Neural cell (in vitro differentiated cells): ENCODE data around the gene DSCAM. TPM values are rescaled to one million over a fixed set of nuclear protein-coding genes. Genes with fewer than 3 reads are reported as not detected.
A peak's percentile ranks its signal among the peaks of the same experiment; 100 is the strongest.

ENCODE experiments used
- H2AFZ ChIP-seq: fragments of 200-600, 300-800 bp; sonication (generic), shearing (Covaris generic); 2 replicates; pipeline ENCODE4 v1.6.0; 2014; ENCODE audit warnings: low read depth, mild to moderate bottlenecking, antibody characterized with exemption, low read length, moderate library complexity
- H3F3A ChIP-seq: fragments of 200-600 bp; shearing (Covaris generic); 2 replicates; pipeline ENCODE4 v1.6.1; 2016; ENCODE audit warnings: mild to moderate bottlenecking, moderate library complexity, mixed read lengths, antibody characterized with exemption, low read length; ENCODE audit not compliant: insufficient read depth, poor library complexity, severe bottlenecking
- H3K27ac ChIP-seq: fragments of 200-600, 300-800 bp; sonication (generic), shearing (Covaris generic); 2 replicates; pipeline ENCODE4 v1.5.1; 2014; ENCODE audit warnings: mild to moderate bottlenecking, low read length, moderate library complexity
- H3K27me3 ChIP-seq: fragments of 300-800, 200-600 bp; sonication (generic), shearing (Covaris generic); 2 replicates; pipeline ENCODE4 v1.6.0; 2014; ENCODE audit warnings: mild to moderate bottlenecking, low read depth, low read length, moderate library complexity; ENCODE audit not compliant: insufficient read depth
- H3K36me3 ChIP-seq: fragments of 300-800, 200-600 bp; sonication (generic), shearing (Covaris generic); 2 replicates; pipeline ENCODE4 v1.5.1; 2014; ENCODE audit warnings: mild to moderate bottlenecking, antibody characterized with exemption, low read length, moderate library complexity; ENCODE audit not compliant: insufficient read depth
- H3K4me2 ChIP-seq: fragments of 300-800, 200-600 bp; sonication (generic), shearing (Covaris generic); 2 replicates; pipeline ENCODE4 v1.6.0; 2014; ENCODE audit warnings: mild to moderate bottlenecking, low read length
- H3K4me3 ChIP-seq: fragments of 300-800, 200-600 bp; sonication (generic), shearing (Covaris generic); 2 replicates; pipeline ENCODE4 v1.5.1; 2014; ENCODE audit warnings: mild to moderate bottlenecking, low read length, moderate library complexity
- H3K79me2 ChIP-seq: fragments of 200-600 bp; shearing (Covaris generic); replicated peaks from 2 replicates; pipeline ENCODE4 v1.6.0; 2014; ENCODE audit warnings: mild to moderate bottlenecking, low read length, moderate library complexity; ENCODE audit not compliant: insufficient read depth
- H3K9ac ChIP-seq: fragments of 300-800, 200-600 bp; sonication (generic), shearing (Covaris generic); 2 replicates; pipeline ENCODE4 v1.6.1; 2016; ENCODE audit warnings: mild to moderate bottlenecking, low read length, mixed read lengths
- H3K9me2 ChIP-seq: fragments of 200-600 bp; shearing (Covaris generic); 2 replicates; pipeline ENCODE4 v1.6.1; 2016; ENCODE audit warnings: mild to moderate bottlenecking, low read length, mixed read lengths; ENCODE audit not compliant: insufficient read depth
- H3K9me3 ChIP-seq: fragments of 200-600, 300-800 bp; sonication (generic), shearing (Covaris generic); 2 replicates; pipeline ENCODE4 v1.6.1; 2016; ENCODE audit warnings: mild to moderate bottlenecking, mixed run types, low read length, moderate library complexity, mixed read lengths
- H4K20me1 ChIP-seq: fragments of 200-600 bp; shearing (Covaris generic); 2 replicates; pipeline ENCODE4 v1.6.1; 2016; ENCODE audit warnings: mild to moderate bottlenecking, mixed run types; ENCODE audit not compliant: insufficient read depth
- CTCF ChIP-seq: fragments of 450-650 bp; IDR thresholded peaks from 2 replicates; pipeline ENCODE4 v1.5.1; 2014; ENCODE audit warnings: antibody characterized with exemption, mild to moderate bottlenecking, moderate library complexity; ENCODE audit not compliant: poor library complexity, severe bottlenecking
- EP300 ChIP-seq: fragments of 450-650 bp; conservative IDR thresholded peaks from 2 replicates; pipeline ENCODE4 v1.6.1; 2014; ENCODE audit warnings: antibody characterized with exemption, mild to moderate bottlenecking, moderate library complexity; ENCODE audit not compliant: poor library complexity, severe bottlenecking
- EZH2 ChIP-seq: fragments of 200-600, 300-800 bp; shearing (Covaris generic), sonication (generic); IDR thresholded peaks from 2 replicates; pipeline ENCODE4 v1.6.1; 2014; ENCODE audit warnings: antibody characterized with exemption, low read length, borderline replicate concordance, mild to moderate bottlenecking; ENCODE audit not compliant: insufficient read depth, poor library complexity, severe bottlenecking
- MXI1 ChIP-seq: fragments of 450-650 bp; conservative IDR thresholded peaks from 2 replicates; pipeline ENCODE4 v1.6.1; 2014; ENCODE audit warnings: antibody characterized with exemption, mild to moderate bottlenecking; ENCODE audit not compliant: poor library complexity, severe bottlenecking
- POLR2AphosphoS5 ChIP-seq: IDR thresholded peaks from 2 replicates; pipeline ENCODE4 v1.6.1; 2012
- RAD21 ChIP-seq: fragments of 450-650 bp; conservative IDR thresholded peaks from 2 replicates; pipeline ENCODE4 v1.6.1; 2014; ENCODE audit warnings: antibody characterized with exemption, mild to moderate bottlenecking, moderate library complexity
- REST ChIP-seq: IDR thresholded peaks from 2 replicates; pipeline ENCODE4 v1.6.1; 2012; ENCODE audit warnings: borderline replicate concordance
- SMC3 ChIP-seq: fragments of 450-650 bp; conservative IDR thresholded peaks from 2 replicates; pipeline ENCODE4 v1.6.1; 2014; ENCODE audit warnings: antibody characterized with exemption, mild to moderate bottlenecking, moderate library complexity; ENCODE audit not compliant: poor library complexity
- TAF1 ChIP-seq: IDR thresholded peaks from 2 replicates; pipeline ENCODE4 v1.6.1; 2012; ENCODE audit warnings: low read depth
- polyA plus RNA-seq: library from polyadenylated mRNA; depleted of rRNA; stranded (reverse); fragments of >200 nt; gene quantifications from 2 replicates; pipeline ENCODE4 v1.2.3, GENCODE V29; 2014

Gene DSCAM
- polyA plus RNA-seq, 1 donor from 2014 or later, result 5.3 TPM

GRCh38 chr21:40639616-40640194 lies 207.3 kb downstream of the DSCAM start:
- Histone ChIP-seq H3K9me3 (no peaks in the 10 kb centered on the region), H3F3A (no peaks in the 10 kb centered on the region), H4K20me1 (no peaks in the 10 kb centered on the region), H2AFZ (no peak overlapping the region), H3K36me3 (no peaks in the 10 kb centered on the region), H3K9ac (no peak overlapping the region), H3K27me3 (no peaks in the 10 kb centered on the region), H3K9me2 (no peaks in the 10 kb centered on the region), H3K27ac (no peak overlapping the region), H3K79me2 (no peaks in the 10 kb centered on the region), H3K4me3 (no peak overlapping the region), H3K4me2 (no peak overlapping the region)
- TF ChIP-seq REST, result no peak
- TF ChIP-seq CTCF, result no peak
- TF ChIP-seq POLR2AphosphoS5, result no peak
- no peak for TF ChIP-seq EZH2
- no peak for TF ChIP-seq MXI1
- no peak for TF ChIP-seq SMC3
- no peak for TF ChIP-seq TAF1
- TF ChIP-seq RAD21, result no peak
- TF ChIP-seq EP300, result no peak

GRCh38 chr21:40638466-40639251 lies 208.3 kb downstream of the DSCAM start:
- H4K20me1 ChIP-seq, result no peaks in the 10 kb centered on the region
- no peak overlapping the region for H3K4me2 ChIP-seq
- no peaks in the 10 kb centered on the region for H3K9me2 ChIP-seq
- no peaks in the 10 kb centered on the region for H3K9me3 ChIP-seq
- H3K27ac ChIP-seq, result peak overlapping the region; percentile 3
- no peak overlapping the region for H3K9ac ChIP-seq
- TF ChIP-seq EP300 (no peak), CTCF (no peak), TAF1 (no peak), RAD21 (no peak), POLR2AphosphoS5 (no peak), REST (no peak), SMC3 (no peak), EZH2 (no peak), MXI1 (no peak)
- no peaks in the 10 kb centered on the region for H3K79me2 ChIP-seq
- no peaks in the 10 kb centered on the region for H3F3A ChIP-seq
- no peaks in the 10 kb centered on the region for H3K36me3 ChIP-seq
- no peaks in the 10 kb centered on the region for H3K27me3 ChIP-seq
- H3K4me3 ChIP-seq, result peak overlapping the region; percentile 11
- no peak overlapping the region for H2AFZ ChIP-seq
